GM23338 (cell line): ENCODE data around the gene MRFAP1.

ENCODE experiments used
- CREB1 ChIP-seq: fragments of 250-450 bp; sonication (Bioruptor Pico); IDR thresholded peaks from 2 replicates; pipeline ENCODE4 v1.5.0; 2020; ENCODE audit warnings: low read depth, mild to moderate bottlenecking, moderate library complexity
- EZH2 ChIP-seq: fragments of 200-600 bp; sonication (generic); IDR thresholded peaks from one replicate; pipeline ENCODE4 v1.8.0; 2017; ENCODE audit warnings: antibody characterized with exemption, mild to moderate bottlenecking, low read depth; ENCODE audit not compliant: unreplicated experiment

DNA sequence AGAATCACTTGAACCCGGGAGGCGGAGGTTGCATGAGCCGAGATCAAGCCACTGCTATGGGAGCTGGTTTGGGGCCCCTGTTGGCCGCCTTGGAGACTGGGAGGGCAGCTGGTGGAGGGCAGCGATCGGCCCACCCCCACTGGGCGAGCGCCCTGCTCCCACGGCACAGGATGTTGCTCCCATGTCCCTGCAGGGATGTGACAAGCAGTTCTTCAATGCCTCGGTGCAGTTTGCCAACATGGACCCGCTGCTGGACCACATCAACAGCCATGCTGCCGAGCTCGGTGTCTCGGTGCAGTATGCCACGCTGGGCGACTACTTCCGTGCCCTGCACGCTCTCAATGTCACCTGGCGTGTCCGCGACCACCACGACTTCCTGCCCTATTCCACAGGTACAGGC, 46.1 kb upstream of the MRFAP1 start:
- TF ChIP-seq EZH2: no peak
- no peak for TF ChIP-seq CREB1 (CRISPR knock-in tag)
